ENCODE data around the gene ACTR2.
A peak's percentile ranks its signal among the peaks of the same experiment; 100 is the strongest.
"Not testable (repeated sequence)": the region's sequence is repeated elsewhere in the genome, so short reads cannot be mapped to it uniquely, and the experiment has no call there.

The ACTR2 gene

DNA sequence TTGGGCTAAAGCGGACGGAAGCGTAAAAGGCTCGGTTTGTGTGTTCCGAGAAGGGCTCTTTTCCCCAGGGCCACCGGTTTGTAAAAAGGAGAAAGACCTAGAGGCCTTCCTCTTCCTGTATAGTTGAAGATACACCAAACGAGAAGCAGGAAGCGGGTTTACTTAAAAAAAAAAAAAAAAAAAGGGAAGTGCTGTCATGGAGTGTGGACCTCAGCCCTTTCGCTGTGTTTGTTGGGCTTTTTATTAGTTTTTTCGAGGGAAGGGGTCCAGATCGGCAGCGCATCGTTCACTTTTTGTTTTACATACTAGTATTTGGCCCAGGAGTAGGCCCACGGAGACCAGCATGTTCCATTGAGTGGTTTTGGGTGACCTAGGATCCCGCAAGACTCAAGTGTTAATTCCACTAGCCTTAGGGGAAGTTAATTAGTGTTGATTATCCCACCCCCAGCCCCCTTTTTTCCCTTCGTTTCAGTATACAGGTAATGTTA, 676 bp downstream of the ACTR2 start:
- no peak for FAIRE-seq

GRCh38 chr2:65231121-65231520, 3.5 kb downstream of the ACTR2 start:
- DNase-seq (ENCODE audit: low spot score) = no peak
- FAIRE-seq = no peak

More for the DNA sequence above, 676 bp downstream of the ACTR2 start:
- no peak for DNase-seq (ENCODE audit: low spot score)

GRCh38 chr2:65231892-65232477, 4.4 kb downstream of the ACTR2 start:
- FAIRE-seq = no peak
- DNase-seq (ENCODE audit: low spot score) = no peak

- FAIRE-seq (no peak), DNase-seq (ENCODE audit: low spot score) (no peak)
These were observed 5.0 kb downstream of the ACTR2 start for GRCh38 chr2:65232636-65233035.

DNA sequence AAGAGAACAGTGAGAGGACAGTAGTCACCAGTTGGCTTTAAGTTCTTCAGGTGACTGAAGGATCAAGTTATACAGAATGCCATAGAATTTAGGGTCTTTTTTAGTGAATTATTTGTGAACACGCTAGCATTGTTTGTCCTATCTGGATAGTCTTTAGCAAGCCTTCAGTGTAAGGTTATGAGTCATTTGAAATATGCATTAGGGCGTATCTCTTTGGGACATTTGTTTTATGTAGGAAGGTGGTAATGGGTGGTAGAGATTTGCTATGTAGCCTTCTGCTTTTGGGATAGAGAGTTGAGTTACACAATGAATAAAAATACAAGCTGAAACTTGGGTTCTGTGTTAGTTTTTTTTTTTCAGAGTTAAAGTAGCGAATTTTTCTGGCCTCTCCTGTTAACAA, 13.0 kb downstream of the ACTR2 start:
- FAIRE-seq = no peak

DNA sequence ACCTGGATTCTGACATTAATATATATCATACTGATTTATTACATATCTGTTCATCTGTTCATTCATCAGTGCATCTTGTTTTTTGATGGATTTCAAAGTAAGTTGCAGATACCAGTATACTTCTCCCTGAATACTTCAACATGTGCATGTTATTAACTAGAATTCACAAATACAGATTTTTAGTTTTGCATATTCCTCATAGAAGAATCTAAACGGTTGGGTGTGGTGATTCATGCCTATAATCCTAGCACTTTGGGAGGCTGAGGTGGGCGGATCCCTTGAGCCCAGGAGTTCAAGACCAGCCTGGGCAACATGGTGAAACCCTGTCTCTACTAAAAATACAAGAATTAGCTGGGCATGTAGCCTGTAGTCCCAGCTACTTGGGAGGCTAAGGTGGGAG, 16.8 kb downstream of the ACTR2 start:
- not testable (repeated sequence) for DNase-seq (ENCODE audit: low spot score); FAIRE-seq

More for the DNA sequence above, 13.0 kb downstream of the ACTR2 start:
- DNase-seq (ENCODE audit: low spot score) = no peak

- FAIRE-seq (no peak), DNase-seq (ENCODE audit: low spot score) (no peak)
These were observed 25.0 kb downstream of the ACTR2 start for GRCh38 chr2:65252640-65253039.

GRCh38 chr2:65255356-65255755, 27.7 kb downstream of the ACTR2 start:
- no peak for DNase-seq (ENCODE audit: low spot score)

DNA sequence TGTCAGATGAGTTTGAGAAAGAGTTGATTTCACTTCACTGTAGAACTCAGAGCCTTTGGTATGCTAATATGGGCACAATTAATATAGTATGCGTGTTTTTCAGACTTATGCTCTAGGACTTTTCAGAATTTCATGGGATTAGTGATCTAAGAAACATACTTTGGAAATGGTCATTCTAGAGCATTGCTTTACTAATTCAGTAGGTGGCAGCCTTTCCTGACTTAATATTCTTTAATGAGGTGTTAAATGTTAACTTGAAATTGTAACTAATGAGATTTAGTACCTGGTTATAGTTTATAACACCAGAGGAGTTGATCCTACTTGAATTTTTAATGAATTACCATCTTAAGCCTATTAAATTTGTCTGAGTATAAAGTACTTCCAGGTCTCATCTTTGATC, 28.4 kb downstream of the ACTR2 start:
- DNase-seq (ENCODE audit: low spot score) (no peak), FAIRE-seq (no peak)

More at GRCh38 chr2:65255356-65255755, 27.7 kb downstream of the ACTR2 start:
- FAIRE-seq = no peak

GRCh38 chr2:65257866-65258265, 30.2 kb downstream of the ACTR2 start:
- DNase-seq (ENCODE audit: low spot score); FAIRE-seq: not testable (repeated sequence)

- no peak for DNase-seq (ENCODE audit: low spot score)
- FAIRE-seq = no peak
These were observed 34.0 kb downstream of the ACTR2 start for GRCh38 chr2:65261676-65262075.

- DNase-seq (ENCODE audit: low spot score) (no peak), FAIRE-seq (no peak)
These were observed 35.6 kb downstream of the ACTR2 start for GRCh38 chr2:65263262-65263661.

DNA sequence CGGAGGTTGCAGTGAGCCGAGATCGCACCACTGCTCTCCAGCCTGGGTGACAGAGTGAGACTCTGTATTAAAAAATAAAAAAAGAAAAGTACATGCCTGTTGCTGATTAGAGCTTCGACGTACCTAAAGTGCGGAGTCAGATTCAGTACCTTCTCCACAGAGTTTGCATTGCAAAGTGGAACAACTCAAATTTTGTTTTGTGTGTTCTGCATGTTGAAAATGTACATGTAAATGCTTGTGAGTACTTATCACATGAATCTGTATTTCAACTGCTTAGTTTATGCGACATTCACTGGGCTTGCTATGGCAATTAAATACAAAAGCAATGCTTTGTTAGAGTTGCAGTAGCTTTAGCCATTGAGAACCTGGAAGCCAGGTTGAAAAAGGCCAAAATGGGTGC, 36.4 kb downstream of the ACTR2 start:
- FAIRE-seq (no peak), DNase-seq (ENCODE audit: low spot score) (no peak)

GRCh38 chr2:65264821-65265670, 37.4 kb downstream of the ACTR2 start:
- peak; percentile 45 for DNase-seq (ENCODE audit: low spot score)
- no peak for FAIRE-seq

GRCh38 chr2:65265671-65266045, 38.0 kb downstream of the ACTR2 start:
- DNase-seq (ENCODE audit: low spot score) (no peak), FAIRE-seq (no peak)

- DNase-seq (ENCODE audit: low spot score) (no peak), FAIRE-seq (no peak)
These were observed 39.4 kb downstream of the ACTR2 start for GRCh38 chr2:65267008-65267407.

- DNase-seq (ENCODE audit: low spot score) = no peak
- FAIRE-seq = no peak
These were observed 41.3 kb downstream of the ACTR2 start for GRCh38 chr2:65268957-65269356.

GRCh38 chr2:65273344-65273743, 45.7 kb downstream of the ACTR2 start:
- no peak for FAIRE-seq

GRCh38 chr2:65275141-65275915, 47.7 kb downstream of the ACTR2 start:
- no peak for DNase-seq (ENCODE audit: low spot score)
- FAIRE-seq = no peak

More at GRCh38 chr2:65273344-65273743, 45.7 kb downstream of the ACTR2 start:
- DNase-seq (ENCODE audit: low spot score) = no peak

DNA sequence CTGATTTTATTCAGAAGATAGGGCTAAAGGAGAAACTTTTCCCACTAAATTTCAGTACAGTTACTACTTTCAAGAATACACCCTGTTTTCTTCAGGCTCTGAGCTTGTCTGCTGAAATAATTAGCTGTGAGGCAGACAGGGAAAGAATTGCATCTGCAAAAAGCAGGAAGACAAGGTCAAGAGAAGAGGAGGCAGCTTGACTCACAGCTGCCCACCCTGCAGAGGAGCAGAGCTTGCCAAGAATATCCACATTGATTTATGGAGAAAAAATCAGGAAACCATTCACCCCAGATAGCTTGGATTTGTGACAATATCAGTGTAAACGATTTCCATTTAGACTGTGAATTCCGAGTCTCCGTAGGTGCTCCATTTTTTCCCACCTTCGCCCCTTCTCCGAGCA, 49.0 kb downstream of the ACTR2 start:
- DNase-seq (ENCODE audit: low spot score) = no peak
- FAIRE-seq = no peak

DNA sequence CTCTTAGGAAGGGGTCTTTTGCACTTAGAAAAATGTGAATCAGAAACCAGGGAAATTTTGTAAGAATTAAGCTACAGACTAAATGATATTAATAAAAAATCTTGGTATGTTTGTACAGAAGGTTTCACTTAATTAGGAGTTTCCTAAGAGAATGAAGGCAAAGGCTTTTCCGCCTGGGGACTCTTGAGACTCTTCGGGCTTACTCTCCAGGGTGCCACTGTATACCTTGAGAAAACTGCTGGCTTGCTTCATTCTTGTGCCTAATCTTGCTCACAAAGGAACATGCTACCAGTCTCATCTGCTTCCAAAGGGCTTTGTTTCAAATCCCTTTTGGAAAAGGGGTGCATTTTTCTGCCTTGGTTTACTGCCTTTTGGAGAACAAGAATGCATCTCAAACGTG, 49.5 kb downstream of the ACTR2 start:
- FAIRE-seq (no peak), DNase-seq (ENCODE audit: low spot score) (no peak)

Data from urothelium cell line (cell line).